A673 (cell line): ENCODE measurements around the gene SRGAP2B. TPM values are rescaled to one million over a fixed set of nuclear protein-coding genes. Genes with fewer than 3 reads are reported as not detected.
"Not testable (repeated sequence)": the region's sequence is repeated elsewhere in the genome, so short reads cannot be mapped to it uniquely, and the experiment has no call there.

Experiments used
- Bru-seq: library from RNA; stranded (reverse); fragments of 400-500 nt; gene quantifications from one replicate; lab custom pipeline; 2021; lab: Mats Ljungman, UMichigan
- BruChase-seq, 2 experiments: library from RNA; stranded (reverse); fragments of 400-500 nt; gene quantifications; one replicate each; lab custom pipeline; 2021; lab: Mats Ljungman, UMichigan
- BruUV-seq: library from RNA; stranded (reverse); fragments of 400-500 nt; replicated peaks from 2 replicates; lab custom pipeline; 2021; lab: Mats Ljungman, UMichigan
- CTCF ChIA-PET: fragments of 300-600 bp; sonication (Branson Sonifier 250); formaldehyde crosslinking; loops from one replicate; lab custom pipeline; 2022; ENCODE audit warnings: antibody characterized with exemption; lab: Charles Lee
- POLR2A ChIA-PET: fragments of 300-600 bp; sonication (Branson Sonifier 250); formaldehyde crosslinking; loops from one replicate; lab custom pipeline; 2022; ENCODE audit warnings: antibody characterized with exemption; ENCODE audit not compliant: low non-redundant PET; lab: Charles Lee
- DNase-seq: peaks from one replicate; pipeline ENCODE4 v3.0.0-alpha.2; 2015; ENCODE audit warnings: low spot score
- H3K27ac ChIP-seq: fragments of 200-600 bp; sonication (generic); 2 replicates; pipeline ENCODE4 v1.5.1; 2016; ENCODE audit warnings: mixed run types, low read depth, mild to moderate bottlenecking, mixed read lengths, antibody characterized with exemption, low read length; ENCODE audit not compliant: poor library complexity, severe bottlenecking
- H3K27me3 ChIP-seq: fragments of 200-600 bp; sonication (generic); replicated peaks from 2 replicates; pipeline ENCODE4 v1.6.1; 2017; ENCODE audit warnings: mixed run types, low read depth, mild to moderate bottlenecking, mixed read lengths, antibody characterized with exemption, low read length; ENCODE audit not compliant: insufficient read depth, poor library complexity
- H3K36me3 ChIP-seq: fragments of 200-600 bp; sonication (generic); 2 replicates; pipeline ENCODE4 v1.6.1; 2016; ENCODE audit warnings: mixed run types, mild to moderate bottlenecking, mixed read lengths, antibody characterized with exemption, low read length; ENCODE audit not compliant: insufficient read depth, poor library complexity, severe bottlenecking
- H3K4me1 ChIP-seq: fragments of 200-600 bp; sonication (generic); 2 replicates; pipeline ENCODE4 v1.6.1; 2017; ENCODE audit warnings: mixed run types, mild to moderate bottlenecking, mixed read lengths, antibody characterized with exemption, low read length; ENCODE audit not compliant: insufficient read depth, poor library complexity, severe bottlenecking
- H3K4me3 ChIP-seq: fragments of 200-600 bp; sonication (generic); 2 replicates; pipeline ENCODE4 v1.5.1; 2016; ENCODE audit warnings: low read depth, mixed run types, mild to moderate bottlenecking, mixed read lengths, low read length; ENCODE audit not compliant: poor library complexity, severe bottlenecking
- H3K9me3 ChIP-seq: fragments of 200-600 bp; sonication (generic); 2 replicates; pipeline ENCODE4 v1.6.1; 2016; ENCODE audit warnings: mixed run types, low read depth, mild to moderate bottlenecking, mixed read lengths, antibody characterized with exemption, low read length; ENCODE audit not compliant: poor library complexity, severe bottlenecking
- intact Hi-C: fragments of 100-400 bp; cut with micrococcal nuclease; formaldehyde crosslinking; loops from one replicate; pipeline ENCODE4 v1.10.0; 2022; ENCODE audit not compliant: unreplicated experiment
- long read RNA-seq: library from polyadenylated mRNA; stranded (forward); transcript quantifications from one replicate; pipeline ENCODE4 v2.0.0, GENCODE V29; 2022
- total RNA-seq: library from RNA; stranded (reverse); gene quantifications from 2 replicates; pipeline ENCODE4 v1.2.3, GENCODE V29; 2021

SRGAP2B gene
- total RNA-seq (72.2 and 72.9 TPM in 2 replicates), Bru-seq, nascent RNA (percentile 77 among the genes with signal in this experiment), BruChase-seq, experiment 1, labeled RNA remaining after a 2-hour chase (percentile 64 among the genes with signal in this experiment), BruChase-seq, experiment 2, labeled RNA remaining after a 6-hour chase (percentile 64 among the genes with signal in this experiment)
- long read RNA-seq, full-length matches to known transcripts, result 4 of 25 reads
- long read RNA-seq, partial matches to known transcripts, result 4 of 25 reads
- long read RNA-seq, other reads (novel, unspliced or antisense), result 17 of 25 reads

GRCh38 chr1:145095284-145096057, at the start of gene SRGAP2B, which contains the start of gene FAM72D:
TSS of gene SRGAP2B (minus strand) at chr1:145095328. CDS start at chr1:145092901, 2,427 bp downstream.
TSS of gene FAM72D (plus strand) at chr1:145095974. CDS start at chr1:145096848, 874 bp downstream.
- H3K4me1 ChIP-seq, H3K27ac ChIP-seq, H3K27me3 ChIP-seq, DNase-seq, CTCF ChIA-PET, intact Hi-C loops, H3K9me3 ChIP-seq, POLR2A ChIA-PET, BruUV-seq, H3K36me3 ChIP-seq: not testable (repeated sequence)
- peak within 1 kb of the TSS; percentile 38 for H3K4me3 ChIP-seq

- intact Hi-C loops, POLR2A ChIA-PET, CTCF ChIA-PET, H3K27ac ChIP-seq, H3K4me3 ChIP-seq, BruUV-seq, H3K4me1 ChIP-seq, H3K27me3 ChIP-seq, H3K36me3 ChIP-seq, H3K9me3 ChIP-seq, DNase-seq: not testable (repeated sequence)
Measured at GRCh38 chr1:145144264-145144913, 49.3 kb upstream of the SRGAP2B start.

GRCh38 chr1:145140549-145140948, 45.4 kb upstream of the SRGAP2B start:
- H3K4me1 ChIP-seq, H3K4me3 ChIP-seq, H3K36me3 ChIP-seq, DNase-seq, intact Hi-C loops, H3K9me3 ChIP-seq, CTCF ChIA-PET, H3K27me3 ChIP-seq, POLR2A ChIA-PET, BruUV-seq, H3K27ac ChIP-seq: not testable (repeated sequence)

- CTCF ChIA-PET, H3K9me3 ChIP-seq, H3K36me3 ChIP-seq, H3K27me3 ChIP-seq, DNase-seq, POLR2A ChIA-PET, H3K4me3 ChIP-seq, H3K4me1 ChIP-seq, H3K27ac ChIP-seq, intact Hi-C loops, BruUV-seq: not testable (repeated sequence)
Measured at GRCh38 chr1:145134476-145134875, 39.3 kb upstream of the SRGAP2B start.

GRCh38 chr1:145128697-145129469, 33.8 kb upstream of the SRGAP2B start:
- CTCF ChIA-PET, H3K4me3 ChIP-seq, H3K27ac ChIP-seq, H3K9me3 ChIP-seq, H3K36me3 ChIP-seq, BruUV-seq, intact Hi-C loops, H3K27me3 ChIP-seq, POLR2A ChIA-PET, H3K4me1 ChIP-seq: not testable (repeated sequence)
- DNase-seq, result peak; percentile 0

GRCh38 chr1:145127144-145127543, 32.0 kb upstream of the SRGAP2B start:
- intact Hi-C loops, H3K4me3 ChIP-seq, H3K36me3 ChIP-seq, H3K27me3 ChIP-seq, DNase-seq, POLR2A ChIA-PET, BruUV-seq, H3K27ac ChIP-seq, H3K4me1 ChIP-seq, CTCF ChIA-PET, H3K9me3 ChIP-seq: not testable (repeated sequence)

- BruUV-seq, DNase-seq, H3K27me3 ChIP-seq, H3K4me3 ChIP-seq, POLR2A ChIA-PET, CTCF ChIA-PET, H3K36me3 ChIP-seq, H3K9me3 ChIP-seq, H3K27ac ChIP-seq, intact Hi-C loops, H3K4me1 ChIP-seq: not testable (repeated sequence)
Measured at GRCh38 chr1:145125112-145125511, 30.0 kb upstream of the SRGAP2B start.
